CD4-positive, CD25-positive, alpha-beta regulatory T cell (primary cell): ENCODE results near the gene TTYH3. TPM values are rescaled to one million over a fixed set of nuclear protein-coding genes. Genes with fewer than 3 reads are reported as not detected.

Experiments
- ATAC-seq, 2 donors: fragments of 150-1000 bp; cut with Tn5 transposase; one replicate each; pipeline ENCODE4 v1.10.0; 2021; ENCODE audit warnings: low read depth in 2 of 2, moderate number of reproducible peaks in 2 of 2, moderate library complexity in 1 of 2
- DNase-seq, 3 donors: peaks; one replicate each; pipeline versions ENCODE4 v3.0.0 to v3.0.0-alpha.2; 2012 to 2022; ENCODE audit warnings: mixed read lengths in 1 of 3
- H3K27ac ChIP-seq: one replicate; pipeline ENCODE4 v1.7.0; 2013; ENCODE audit warnings: mild to moderate bottlenecking, low read length; ENCODE audit not compliant: insufficient read depth, poor library complexity, severe bottlenecking
- H3K27me3 ChIP-seq: one replicate; pipeline ENCODE4 v1.7.0; 2013; ENCODE audit warnings: low read length; ENCODE audit not compliant: control insufficient read depth, insufficient read depth
- H3K36me3 ChIP-seq: one replicate; pipeline ENCODE4 v1.7.0; 2013; ENCODE audit warnings: mild to moderate bottlenecking, low read length, moderate library complexity; ENCODE audit not compliant: control insufficient read depth, insufficient read depth
- H3K4me1 ChIP-seq: 2 replicates; pipeline ENCODE4 v1.7.0; 2013; ENCODE audit warnings: mild to moderate bottlenecking, low read length; ENCODE audit not compliant: insufficient read depth, control insufficient read depth, poor library complexity, severe bottlenecking
- H3K4me3 ChIP-seq: one replicate; pipeline ENCODE4 v1.7.0; 2013; ENCODE audit warnings: low read depth, mild to moderate bottlenecking, low read length, moderate library complexity
- H3K9me3 ChIP-seq, 2 experiments: 1 replicate in 1 of 2; 2 replicates in 1 of 2; pipeline ENCODE4 v1.7.0; 2013; ENCODE audit warnings: low read length in 2 of 2, mild to moderate bottlenecking in 1 of 2, moderate library complexity in 1 of 2; ENCODE audit not compliant: control insufficient read depth in 2 of 2
- H3K27ac Mint-ChIP-seq, 3 donors: one replicate each; pipeline ENCODE4 v1.8.0; 2020 to 2022; ENCODE audit warnings: mild to moderate bottlenecking in 3 of 3, mixed read lengths in 3 of 3, moderate library complexity in 2 of 3
- H3K27me3 Mint-ChIP-seq: one replicate; pipeline ENCODE4 v1.8.0; 2022; ENCODE audit warnings: mild to moderate bottlenecking, mixed read lengths
- H3K36me3 Mint-ChIP-seq: one replicate; pipeline ENCODE4 v1.8.0; 2020; ENCODE audit warnings: mixed read lengths
- H3K4me1 Mint-ChIP-seq, 4 donors: one replicate each; pipeline ENCODE4 v1.8.0; 2020 to 2022; ENCODE audit warnings: mixed read lengths in 4 of 4, mild to moderate bottlenecking in 1 of 4
- H3K4me3 Mint-ChIP-seq, 4 donors: one replicate each; pipeline ENCODE4 v1.8.0; 2020 to 2022; ENCODE audit warnings: mild to moderate bottlenecking in 4 of 4, mixed read lengths in 4 of 4, moderate library complexity in 3 of 4
- H3K9me3 Mint-ChIP-seq, 7 donors: one replicate each; pipeline ENCODE4 v1.8.0; 2020 to 2022; ENCODE audit warnings: mixed read lengths in 7 of 7, mild to moderate bottlenecking in 3 of 7, moderate library complexity in 2 of 7
- polyA plus RNA-seq, 4 donors: library from polyadenylated mRNA; unstranded; fragments of 300-500 nt; fragmentation: Illumina TruSeq; gene quantifications; one replicate each; pipeline ENCODE4 v1.2.3, GENCODE V29; 2021
- total RNA-seq: library from RNA; stranded (reverse); gene quantifications from one replicate; pipeline ENCODE4 v1.2.3, GENCODE V29; 2022

The TTYH3 gene
- total and polyA plus RNA-seq, 5 donors from 2014 or later, result 0.56 to 20.0 (median 1.4) TPM

- ATAC-seq (no peak), DNase-seq (peak; percentile 23 to 51 (median 46))
- peaks cover 0 to 31% (median 9%) of the 10 kb centered on the region in 4 donors for H3K4me1 Mint-ChIP-seq
- no peaks in the 10 kb centered on the region for H3K27me3 Mint-ChIP-seq
- no peaks in the 10 kb centered on the region for H3K36me3 Mint-ChIP-seq
- Histone ChIP-seq H3K4me1 (peaks cover 27% of the 10 kb centered on the region), H3K27me3 (no peaks in the 10 kb centered on the region), H3K9me3 (no peaks in the 10 kb centered on the region), H3K36me3 (no peaks in the 10 kb centered on the region), H3K27ac (peak overlapping the region; percentile 57), H3K4me3 (peak overlapping the region; percentile 34)
- no peaks in the 10 kb centered on the region for H3K9me3 Mint-ChIP-seq
- H3K4me3 Mint-ChIP-seq, result peak overlapping the region; percentile 88 to 96 (median 94)
- H3K27ac Mint-ChIP-seq, result peak overlapping the region in 2 of 3 donors; percentile 64 to 86
Measured at GRCh38 chr7:2632733-2633537, 1.1 kb downstream of the TTYH3 start.

DNA sequence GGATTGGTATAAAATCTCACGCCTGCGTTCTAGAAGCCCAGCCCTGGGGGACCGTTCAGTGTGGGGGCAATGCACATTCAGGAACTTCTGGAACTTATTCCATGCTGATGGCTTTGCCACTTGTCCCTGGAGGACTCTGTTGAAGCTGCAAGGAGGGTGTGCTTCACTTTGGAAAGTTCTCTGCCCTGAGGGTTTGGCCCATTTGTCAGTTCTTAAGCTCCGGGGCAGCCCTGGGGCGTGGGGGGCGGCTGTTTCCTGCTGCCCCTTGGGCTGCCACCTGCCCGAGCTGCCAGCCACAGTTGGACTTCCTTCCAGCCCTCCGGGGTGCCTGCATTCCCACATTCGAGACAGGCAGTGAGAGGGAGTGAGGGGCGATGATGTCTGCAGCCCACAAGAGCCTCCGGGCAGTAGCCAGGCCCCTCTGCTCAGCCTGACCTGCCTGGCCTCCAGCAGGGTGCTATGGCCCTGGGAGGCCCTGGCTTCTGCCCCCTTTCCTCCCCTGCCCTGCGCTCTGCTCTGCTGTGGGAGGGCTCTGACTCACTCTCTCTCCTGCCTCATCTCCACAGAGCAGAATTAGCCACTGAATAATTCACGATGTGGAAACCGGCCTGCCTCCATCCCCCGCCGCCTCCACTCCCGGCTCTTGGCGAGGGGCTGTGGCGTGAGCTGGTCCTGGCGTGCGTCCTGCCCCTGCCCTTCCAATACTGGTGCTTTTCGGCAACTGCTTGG, 1.9 kb downstream of the TTYH3 start:
- Histone ChIP-seq H3K27me3 (no peaks in the 10 kb centered on the region), H3K36me3 (no peaks in the 10 kb centered on the region), H3K9me3 (no peaks in the 10 kb centered on the region), H3K4me1 (peaks cover 27% of the 10 kb centered on the region), H3K27ac (peak overlapping the region; percentile 57), H3K4me3 (peak overlapping the region; percentile 34)
- Mint-ChIP-seq H3K4me3 (peak overlapping the region; percentile 88 to 96 (median 94)), H3K36me3 (no peaks in the 10 kb centered on the region), H3K27ac (peak overlapping the region; percentile 64 to 86 (median 85)), H3K9me3 (no peaks in the 10 kb centered on the region), H3K4me1 (peaks cover 0 to 31% (median 9%) of the 10 kb centered on the region in 4 donors), H3K27me3 (no peaks in the 10 kb centered on the region)
- DNase-seq (peak in 1 of 3 donors; percentile 24), ATAC-seq (no peak)

- peaks cover 27% of the 10 kb centered on the region for H3K4me1 ChIP-seq
- no peaks in the 10 kb centered on the region for H3K9me3 ChIP-seq
- DNase-seq, result no peak
- Mint-ChIP-seq H3K27ac (peak overlapping the region; percentile 64 to 86 (median 65)), H3K27me3 (no peaks in the 10 kb centered on the region), H3K4me1 (peaks cover 0 to 31% (median 9%) of the 10 kb centered on the region in 4 donors), H3K9me3 (no peaks in the 10 kb centered on the region), H3K4me3 (peak overlapping the region; percentile 76 to 96 (median 94)), H3K36me3 (no peaks in the 10 kb centered on the region)
- H3K27ac ChIP-seq, result no peak overlapping the region
- no peak overlapping the region for H3K4me3 ChIP-seq
- H3K36me3 ChIP-seq, result no peaks in the 10 kb centered on the region
- no peak for ATAC-seq
- H3K27me3 ChIP-seq, result no peaks in the 10 kb centered on the region
Measured at GRCh38 chr7:2634267-2635145, 2.7 kb downstream of the TTYH3 start.

DNA sequence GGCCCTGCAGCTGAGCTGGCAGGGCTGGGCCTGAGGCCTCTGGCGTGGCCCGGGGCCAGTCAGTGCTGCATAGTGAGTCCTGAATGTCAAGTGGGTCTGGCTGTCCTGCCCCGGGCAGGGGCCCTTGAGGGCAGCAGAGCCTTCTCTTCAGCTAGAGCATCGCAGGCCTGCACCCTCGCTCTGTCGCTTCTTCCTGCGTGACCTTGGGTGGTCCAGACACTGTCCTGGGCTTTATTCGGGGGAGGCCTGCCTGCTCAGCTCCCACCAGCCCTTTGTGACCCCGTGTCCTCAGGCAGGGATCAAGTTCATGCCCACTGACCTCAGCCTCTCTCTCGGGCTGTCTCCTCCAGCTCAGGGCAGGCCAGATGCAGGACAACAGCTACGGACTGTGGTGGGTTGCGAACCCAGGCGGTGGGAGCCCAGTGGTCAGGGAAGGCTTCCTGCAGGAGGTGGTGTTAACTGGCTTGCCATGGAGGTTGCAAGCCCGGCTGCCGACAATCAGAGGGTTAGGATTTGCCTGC, 3.4 kb downstream of the TTYH3 start:
- H3K36me3 ChIP-seq, result no peaks in the 10 kb centered on the region
- H3K4me3 ChIP-seq, result no peak overlapping the region
- H3K27me3 ChIP-seq, result no peaks in the 10 kb centered on the region
- H3K27me3 Mint-ChIP-seq, result no peaks in the 10 kb centered on the region
- H3K36me3 Mint-ChIP-seq, result no peaks in the 10 kb centered on the region
- no peaks in the 10 kb centered on the region for H3K9me3 ChIP-seq
- H3K27ac Mint-ChIP-seq, result no peak overlapping the region
- DNase-seq (no peak), ATAC-seq (no peak)
- no peaks in the 10 kb centered on the region for H3K9me3 Mint-ChIP-seq
- peaks cover 0 to 31% (median 9%) of the 10 kb centered on the region in 4 donors for H3K4me1 Mint-ChIP-seq
- no peak overlapping the region for H3K27ac ChIP-seq
- H3K4me1 ChIP-seq, result peaks cover 27% of the 10 kb centered on the region
- H3K4me3 Mint-ChIP-seq, result peak overlapping the region; percentile 31 to 96 (median 60)

GRCh38 chr7:2635810-2636701, 4.3 kb downstream of the TTYH3 start:
- Histone ChIP-seq H3K27me3 (no peaks in the 10 kb centered on the region), H3K4me3 (no peak overlapping the region), H3K27ac (no peak overlapping the region), H3K4me1 (peaks cover 26% of the 10 kb centered on the region), H3K9me3 (no peaks in the 10 kb centered on the region), H3K36me3 (no peaks in the 10 kb centered on the region)
- H3K27ac Mint-ChIP-seq, result peak overlapping the region in 2 of 3 donors; percentile 9 to 33
- peaks cover 0 to 29% (median 8%) of the 10 kb centered on the region in 4 donors for H3K4me1 Mint-ChIP-seq
- H3K4me3 Mint-ChIP-seq, result peak overlapping the region in 2 of 4 donors; percentile 61 to 96
- H3K27me3 Mint-ChIP-seq, result no peaks in the 10 kb centered on the region
- no peaks in the 10 kb centered on the region for H3K9me3 Mint-ChIP-seq
- H3K36me3 Mint-ChIP-seq, result no peaks in the 10 kb centered on the region
- no peak for DNase-seq
- ATAC-seq, result no peak

- H3K27me3 ChIP-seq, result no peaks in the 10 kb centered on the region
- no peak overlapping the region for H3K27ac ChIP-seq
- Mint-ChIP-seq H3K27me3 (no peaks in the 10 kb centered on the region), H3K36me3 (no peaks in the 10 kb centered on the region), H3K4me1 (peaks cover 0 to 24% (median 5%) of the 10 kb centered on the region in 4 donors), H3K9me3 (no peaks in the 10 kb centered on the region), H3K27ac (no peak overlapping the region), H3K4me3 (no peak overlapping the region)
- H3K36me3 ChIP-seq, result no peaks in the 10 kb centered on the region
- no peaks in the 10 kb centered on the region for H3K9me3 ChIP-seq
- DNase-seq (no peak), ATAC-seq (no peak)
- no peak overlapping the region for H3K4me3 ChIP-seq
- H3K4me1 ChIP-seq, result peaks cover 21% of the 10 kb centered on the region
Measured at GRCh38 chr7:2637066-2637471, 5.3 kb downstream of the TTYH3 start.
